Measurements from ENCODE around the gene ACCS. TPM values are rescaled to one million over a fixed set of nuclear protein-coding genes. Genes with fewer than 3 reads are reported as not detected.

ACCS gene
- total and polyA plus RNA-seq, 2 donors (not counting 3 experiments of a cell fraction or from before 2014, with no cell fraction given) = 8.6 to 22.7 TPM

DNA sequence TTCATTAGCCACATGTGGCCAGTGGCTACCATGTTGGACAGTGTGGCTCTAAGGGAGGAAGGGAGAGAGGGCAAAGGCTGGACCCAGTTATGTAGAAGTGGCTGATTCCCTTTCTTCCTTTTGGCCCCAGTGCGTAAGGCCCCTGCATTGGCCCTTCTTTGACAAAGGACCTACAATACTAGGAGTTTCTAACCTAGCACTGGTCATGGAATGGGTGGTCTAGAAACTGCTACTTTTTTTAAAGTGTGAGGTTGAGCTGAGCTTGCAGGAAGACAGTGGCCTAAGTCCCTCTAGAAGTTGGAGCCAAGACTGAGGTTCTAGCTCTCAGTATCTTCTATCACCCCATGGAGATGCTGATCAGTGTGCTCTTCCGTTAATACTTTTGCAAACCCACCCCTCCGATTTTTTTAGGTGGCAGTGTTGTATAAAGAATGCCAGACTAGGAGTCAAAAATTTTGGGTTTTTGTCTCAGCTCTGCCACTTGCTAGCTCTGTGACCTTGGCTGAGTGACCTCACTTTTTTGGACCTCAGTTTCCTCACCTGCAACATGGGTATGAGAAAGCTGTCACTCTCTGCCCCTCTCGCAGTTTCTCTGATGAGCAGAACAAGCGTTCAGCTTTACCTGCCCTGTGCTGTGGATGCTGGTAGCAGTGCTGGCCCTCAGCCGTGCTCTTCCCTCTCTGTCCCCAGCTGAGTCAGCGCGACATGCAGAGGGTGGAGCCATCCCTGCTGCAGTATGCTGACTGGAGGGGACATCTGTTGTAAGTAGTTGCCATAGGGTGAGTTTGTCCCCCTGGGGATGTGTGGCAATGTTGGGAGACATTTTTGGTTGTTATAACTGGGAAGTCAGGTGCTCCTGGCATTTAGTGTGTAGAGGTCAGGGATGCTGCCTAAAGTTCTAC lies 6.9 kb downstream of the ACCS start:
- Histone ChIP-seq H3K36me3 (ENCODE audit: control insufficient read depth in 2 of 2, extremely low read depth in 1 of 2, insufficient read depth in 2 of 2, low read length in 2 of 2) (peaks cover 0 to 3% of the 10 kb centered on the region in 2 experiments), H3K4me2 (ENCODE audit: insufficient read depth, low read length) (no peak overlapping the region), H3K4me3 (replicated peaks in 1 of 3; ENCODE audit: insufficient read depth in 1 of 3, low read depth in 1 of 3, low read length in 3 of 3) (no peak overlapping the region), H3K9me1 (replicated peaks; ENCODE audit: control insufficient read depth, extremely low read depth, insufficient read depth, low read length) (no peaks in the 10 kb centered on the region), H3K9me3 (replicated peaks; ENCODE audit: control insufficient read depth, insufficient read depth, low read length) (no peaks in the 10 kb centered on the region), H3K9ac (replicated peaks; ENCODE audit: extremely low read depth, insufficient read depth, low read length) (no peak overlapping the region), H2AFZ (ENCODE audit: low read depth, low read length) (no peak overlapping the region), H3K4me1 (ENCODE audit: control insufficient read depth, extremely low read depth, insufficient read depth, low read length) (no peaks in the 10 kb centered on the region), H3K27me3 (ENCODE audit: control insufficient read depth in 2 of 2, insufficient read depth in 2 of 2, low read length in 2 of 2) (no peaks in the 10 kb centered on the region), H3K27ac (ENCODE audit: insufficient read depth, low read depth, low read length) (no peak overlapping the region), H4K20me1 (replicated peaks; ENCODE audit: control insufficient read depth, extremely low read depth, insufficient read depth, low read length) (no peaks in the 10 kb centered on the region), H3K79me2 (ENCODE audit: control insufficient read depth, insufficient read depth, low read length) (no peaks in the 10 kb centered on the region)
- ChIA-PET CTCF (interaction anchor here (1.9 to 3.5 kb wide), 2 partner anchors 21 to 22 kb away, joined by 22 to 26 read pairs; partner anchors contain the start of gene EXT2), POLR2A (no interaction called here)
- no peak for FAIRE-seq
- intact Hi-C loops (cut with micrococcal nuclease) (no loop called here), dilution Hi-C loops (cut with MboI; ENCODE audit: extremely low pct_ligation_motif_present, low sequenced_read_pairs) (no loop called here)
- no peak for TF ChIP-seq JUN (IDR thresholded peaks at IDR 0.05; ENCODE audit: borderline replicate concordance, insufficient read depth, insufficient read length, low read depth)
- no peak for TF ChIP-seq FOS (IDR thresholded peaks at IDR 0.05; ENCODE audit: borderline replicate concordance, insufficient read depth, low read length)
- TF ChIP-seq MYC (IDR thresholded peaks at IDR 0.05; ENCODE audit: low read depth, low read length) = no peak
- TF ChIP-seq GATA2 (IDR thresholded peaks at IDR 0.05; ENCODE audit: insufficient read depth, insufficient read length, low read depth, low read length) = no peak
- TF ChIP-seq EZH2 (IDR thresholded peaks at IDR 0.05; ENCODE audit: borderline replicate concordance, low read depth, low read length, severe bottlenecking) = no peak
- TF ChIP-seq POLR2AphosphoS5 (IDR thresholded peaks at IDR 0.05; ENCODE audit: insufficient read depth, low read depth, low read length) = no peak
- TF ChIP-seq, protein P1, sequence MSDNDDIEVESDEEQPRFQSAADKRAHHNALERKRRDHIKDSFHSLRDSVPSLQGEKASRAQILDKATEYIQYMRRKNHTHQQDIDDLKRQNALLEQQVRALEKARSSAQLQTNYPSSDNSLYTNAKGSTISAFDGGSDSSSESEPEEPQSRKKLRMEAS (IDR thresholded peaks at IDR 0.05; ENCODE audit: insufficient read depth, insufficient read length) = no peak
- TF ChIP-seq, protein P2, sequence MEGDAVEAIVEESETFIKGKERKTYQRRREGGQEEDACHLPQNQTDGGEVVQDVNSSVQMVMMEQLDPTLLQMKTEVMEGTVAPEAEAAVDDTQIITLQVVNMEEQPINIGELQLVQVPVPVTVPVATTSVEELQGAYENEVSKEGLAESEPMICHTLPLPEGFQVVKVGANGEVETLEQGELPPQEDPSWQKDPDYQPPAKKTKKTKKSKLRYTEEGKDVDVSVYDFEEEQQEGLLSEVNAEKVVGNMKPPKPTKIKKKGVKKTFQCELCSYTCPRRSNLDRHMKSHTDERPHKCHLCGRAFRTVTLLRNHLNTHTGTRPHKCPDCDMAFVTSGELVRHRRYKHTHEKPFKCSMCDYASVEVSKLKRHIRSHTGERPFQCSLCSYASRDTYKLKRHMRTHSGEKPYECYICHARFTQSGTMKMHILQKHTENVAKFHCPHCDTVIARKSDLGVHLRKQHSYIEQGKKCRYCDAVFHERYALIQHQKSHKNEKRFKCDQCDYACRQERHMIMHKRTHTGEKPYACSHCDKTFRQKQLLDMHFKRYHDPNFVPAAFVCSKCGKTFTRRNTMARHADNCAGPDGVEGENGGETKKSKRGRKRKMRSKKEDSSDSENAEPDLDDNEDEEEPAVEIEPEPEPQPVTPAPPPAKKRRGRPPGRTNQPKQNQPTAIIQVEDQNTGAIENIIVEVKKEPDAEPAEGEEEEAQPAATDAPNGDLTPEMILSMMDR (IDR thresholded peaks at IDR 0.05; ENCODE audit: extremely low read depth in 1 of 2, insufficient read depth in 1 of 2, low read depth in 1 of 2, low read length in 2 of 2) = no peak
- BruUV-seq (replicated peaks) = no TSS peak
- no peak for DNase-seq (ENCODE audit: low read depth, low spot score)
